HEK293 (cell line): ENCODE data around the gene KIAA0232.

Experiments
- GLIS2 ChIP-seq: fragments of 450-650 bp; formaldehyde crosslinking; IDR thresholded peaks from 2 replicates; pipeline ENCODE4 v1.5.1; 2016; ENCODE audit warnings: missing biosample characterization, missing genetic modification characterization
- HIC1 ChIP-seq: fragments of 450-650 bp; formaldehyde crosslinking; IDR thresholded peaks from 2 replicates; pipeline ENCODE4 v1.5.1; 2016; ENCODE audit warnings: missing biosample characterization, missing genetic modification characterization
- IKZF3 ChIP-seq: fragments of 450-650 bp; IDR thresholded peaks from 2 replicates; pipeline ENCODE4 v1.5.0; 2018; ENCODE audit warnings: missing biosample characterization, mild to moderate bottlenecking, missing genetic modification characterization, moderate library complexity
- KLF9 ChIP-seq: fragments of 450-650 bp; formaldehyde crosslinking; IDR thresholded peaks from 2 replicates; pipeline ENCODE4 v1.5.1; 2016; ENCODE audit warnings: missing biosample characterization, missing genetic modification characterization, low read depth
- SP7 ChIP-seq: fragments of 450-650 bp; formaldehyde crosslinking; IDR thresholded peaks from 2 replicates; pipeline ENCODE4 v1.5.1; 2016; ENCODE audit warnings: missing biosample characterization, missing genetic modification characterization
- YY1 ChIP-seq: fragments of 450-650 bp; formaldehyde crosslinking; IDR thresholded peaks from 2 replicates; pipeline ENCODE4 v1.5.1; 2018; ENCODE audit warnings: missing biosample characterization, missing genetic modification characterization
- ZBTB44 ChIP-seq: fragments of 450-650 bp; IDR thresholded peaks from 2 replicates; pipeline ENCODE4 v1.5.1; 2018; ENCODE audit warnings: missing biosample characterization, mild to moderate bottlenecking, missing genetic modification characterization
- ZFP41 ChIP-seq: fragments of 450-650 bp; formaldehyde crosslinking; IDR thresholded peaks from 2 replicates; pipeline ENCODE4 v1.5.1; 2016; ENCODE audit warnings: missing biosample characterization, missing genetic modification characterization, borderline replicate concordance
- ZNF146 ChIP-seq: fragments of 450-650 bp; formaldehyde crosslinking; IDR thresholded peaks from 2 replicates; pipeline ENCODE4 v1.5.1; 2016; ENCODE audit warnings: missing biosample characterization, missing genetic modification characterization
- ZNF157 ChIP-seq: fragments of 450-650 bp; formaldehyde crosslinking; IDR thresholded peaks from 2 replicates; pipeline ENCODE4 v1.5.1; 2016; ENCODE audit warnings: missing biosample characterization, missing genetic modification characterization
- ZNF169 ChIP-seq: fragments of 450-650 bp; formaldehyde crosslinking; IDR thresholded peaks from 2 replicates; pipeline ENCODE4 v1.5.1; 2016; ENCODE audit warnings: missing biosample characterization, missing genetic modification characterization
- ZNF184 ChIP-seq: fragments of 450-650 bp; IDR thresholded peaks from 2 replicates; pipeline ENCODE4 v1.5.1; 2018; ENCODE audit warnings: missing biosample characterization, mild to moderate bottlenecking, missing genetic modification characterization
- ZNF211 ChIP-seq: fragments of 450-650 bp; formaldehyde crosslinking; IDR thresholded peaks from 2 replicates; pipeline ENCODE4 v1.5.1; 2016; ENCODE audit warnings: low read depth, missing biosample characterization, missing genetic modification characterization
- ZNF24 ChIP-seq: fragments of 450-650 bp; formaldehyde crosslinking; IDR thresholded peaks from 2 replicates; pipeline ENCODE4 v1.5.1; 2016; ENCODE audit warnings: missing biosample characterization, missing genetic modification characterization
- ZNF280C ChIP-seq: fragments of 450-650 bp; formaldehyde crosslinking; IDR thresholded peaks from 2 replicates; pipeline ENCODE4 v1.5.1; 2016; ENCODE audit warnings: missing biosample characterization, missing genetic modification characterization
- ZNF280D ChIP-seq: fragments of 450-650 bp; formaldehyde crosslinking; IDR thresholded peaks from 2 replicates; pipeline ENCODE4 v1.5.1; 2016; ENCODE audit warnings: missing biosample characterization, missing genetic modification characterization
- ZNF391 ChIP-seq: fragments of 450-650 bp; formaldehyde crosslinking; IDR thresholded peaks from 2 replicates; pipeline ENCODE4 v1.5.1; 2016; ENCODE audit warnings: low read depth, missing biosample characterization, missing genetic modification characterization, borderline replicate concordance
- ZNF473 ChIP-seq: fragments of 450-650 bp; formaldehyde crosslinking; IDR thresholded peaks from 2 replicates; pipeline ENCODE4 v1.5.1; 2017; ENCODE audit warnings: missing biosample characterization, missing genetic modification characterization
- ZNF514 ChIP-seq: fragments of 450-650 bp; formaldehyde crosslinking; IDR thresholded peaks from 2 replicates; pipeline ENCODE4 v1.5.1; 2016; ENCODE audit warnings: missing biosample characterization, missing genetic modification characterization
- ZNF555 ChIP-seq: fragments of 450-650 bp; formaldehyde crosslinking; conservative IDR thresholded peaks from 2 replicates; pipeline ENCODE4 v1.5.1; 2017; ENCODE audit warnings: missing biosample characterization, mild to moderate bottlenecking, missing genetic modification characterization, inconsistent platforms
- ZNF560 ChIP-seq: fragments of 450-650 bp; formaldehyde crosslinking; IDR thresholded peaks from 2 replicates; pipeline ENCODE4 v1.5.1; 2017; ENCODE audit warnings: missing biosample characterization, missing genetic modification characterization, borderline replicate concordance
- ZNF561 ChIP-seq: fragments of 450-650 bp; IDR thresholded peaks from 2 replicates; pipeline ENCODE4 v1.5.1; 2018; ENCODE audit warnings: missing biosample characterization, missing genetic modification characterization, borderline replicate concordance
- ZNF580 ChIP-seq: fragments of 450-650 bp; formaldehyde crosslinking; IDR thresholded peaks from 2 replicates; pipeline ENCODE4 v1.5.1; 2016; ENCODE audit warnings: missing biosample characterization, missing genetic modification characterization
- ZNF624 ChIP-seq: fragments of 450-650 bp; formaldehyde crosslinking; IDR thresholded peaks from 2 replicates; pipeline ENCODE4 v1.5.1; 2017; ENCODE audit warnings: missing biosample characterization, missing genetic modification characterization
- ZNF629 ChIP-seq: fragments of 450-650 bp; formaldehyde crosslinking; IDR thresholded peaks from 2 replicates; pipeline ENCODE4 v1.5.1; 2017; ENCODE audit warnings: missing biosample characterization, missing genetic modification characterization
- ZNF701 ChIP-seq: fragments of 450-650 bp; formaldehyde crosslinking; IDR thresholded peaks from 2 replicates; pipeline ENCODE4 v1.5.1; 2016; ENCODE audit warnings: missing biosample characterization, missing genetic modification characterization
- ZNF707 ChIP-seq: fragments of 450-650 bp; formaldehyde crosslinking; IDR thresholded peaks from 2 replicates; pipeline ENCODE4 v1.5.1; 2016; ENCODE audit warnings: missing biosample characterization, missing genetic modification characterization
- ZNF776 ChIP-seq: fragments of 450-650 bp; formaldehyde crosslinking; IDR thresholded peaks from 2 replicates; pipeline ENCODE4 v1.5.0; 2017; ENCODE audit warnings: missing biosample characterization, missing genetic modification characterization, borderline replicate concordance
- ZNF777 ChIP-seq: fragments of 450-650 bp; formaldehyde crosslinking; IDR thresholded peaks from 2 replicates; pipeline ENCODE4 v1.5.1; 2017; ENCODE audit warnings: missing biosample characterization, missing genetic modification characterization, borderline replicate concordance
- ZNF792 ChIP-seq: fragments of 450-650 bp; formaldehyde crosslinking; IDR thresholded peaks from 2 replicates; pipeline ENCODE4 v1.5.1; 2016; ENCODE audit warnings: missing biosample characterization, missing genetic modification characterization
- ZNF830 ChIP-seq: fragments of 450-650 bp; IDR thresholded peaks from 2 replicates; pipeline ENCODE4 v1.5.0; 2018; ENCODE audit warnings: missing biosample characterization, missing genetic modification characterization, low read depth, mild to moderate bottlenecking, moderate library complexity
- ZNF843 ChIP-seq: fragments of 450-650 bp; formaldehyde crosslinking; IDR thresholded peaks from 2 replicates; pipeline ENCODE4 v1.5.1; 2016; ENCODE audit warnings: missing biosample characterization, missing genetic modification characterization

The KIAA0232 gene

GRCh38 chr4:6917461-6918271, 135.1 kb downstream of the KIAA0232 start (continued):
- TF ChIP-seq ZNF157 (no peak), ZNF169 (no peak), ZNF184 (tag by site-specific recombination) (no peak), ZNF843 (tag by site-specific recombination) (peak; percentile 82), IKZF3 (no peak), ZBTB44 (no peak), ZNF701 (tag by site-specific recombination) (no peak), ZNF792 (tag by site-specific recombination) (no peak), ZNF514 (tag by site-specific recombination) (no peak), ZNF391 (tag by site-specific recombination) (no peak), KLF9 (0 out of 2 replicates have a peak, but pooled peaks have one; percentile 10), ZNF473 (tag by site-specific recombination) (no peak), ZNF24 (tag by site-specific recombination) (no peak), ZNF280C (tag by site-specific recombination) (no peak), ZNF707 (tag by site-specific recombination) (no peak), ZNF555 (tag by site-specific recombination) (no peak), YY1 (tag by site-specific recombination) (no peak), GLIS2 (tag by site-specific recombination) (peak; percentile 79), ZNF560 (tag by site-specific recombination) (no peak), SP7 (peak; percentile 83), ZNF624 (no peak), ZNF211 (tag by site-specific recombination) (no peak), HIC1 (tag by site-specific recombination) (no peak), ZNF146 (no peak), ZNF776 (tag by site-specific recombination) (no peak), ZNF280D (tag by site-specific recombination) (no peak), ZNF629 (peak; percentile 64), ZNF561 (tag by site-specific recombination) (no peak), ZNF777 (tag by site-specific recombination) (no peak), ZNF580 (tag by site-specific recombination) (peak; percentile 90), ZFP41 (tag by site-specific recombination) (no peak), ZNF830 (tag by site-specific recombination) (no peak)
